KMS-11 (cell line): Measurements from ENCODE around the gene CAPZB.

ENCODE experiments used
- H2AFZ ChIP-seq: fragments of 200-600 bp; sonication (generic); 2 replicates; pipeline ENCODE4 v1.6.1; 2016; ENCODE audit warnings: antibody characterized with exemption, mixed run types, low read depth
- H3K27ac ChIP-seq: fragments of 200-600 bp; sonication (generic); 2 replicates; pipeline ENCODE4 v1.6.1; 2016; ENCODE audit warnings: mild to moderate bottlenecking, mixed run types
- H3K27me3 ChIP-seq: fragments of 200-600 bp; sonication (generic); 2 replicates; pipeline ENCODE4 v1.6.1; 2017; ENCODE audit warnings: mild to moderate bottlenecking, low read depth, mixed run types, moderate library complexity; ENCODE audit not compliant: insufficient read depth
- H3K36me3 ChIP-seq: fragments of 200-600 bp; sonication (generic); 2 replicates; pipeline ENCODE4 v1.6.1; 2017; ENCODE audit warnings: mild to moderate bottlenecking, mixed run types; ENCODE audit not compliant: insufficient read depth
- H3K4me1 ChIP-seq: fragments of 200-600 bp; sonication (generic); 2 replicates; pipeline ENCODE4 v1.6.1; 2016; ENCODE audit warnings: mild to moderate bottlenecking, low read depth, mixed run types; ENCODE audit not compliant: poor library complexity, severe bottlenecking
- H3K4me2 ChIP-seq: fragments of 200-600 bp; sonication (generic); 2 replicates; pipeline ENCODE4 v1.7.0; 2016; ENCODE audit warnings: mild to moderate bottlenecking, mixed run types
- H3K4me3 ChIP-seq: fragments of 200-600 bp; sonication (generic); IDR thresholded peaks from 2 replicates; pipeline ENCODE4 v1.6.1; 2017; ENCODE audit warnings: low read depth, low read length, mixed read lengths; ENCODE audit not compliant: insufficient read depth
- H3K79me2 ChIP-seq: fragments of 200-600 bp; sonication (generic); 2 replicates; pipeline ENCODE4 v1.6.1; 2016; ENCODE audit warnings: low read depth, mixed run types; ENCODE audit not compliant: insufficient read depth
- H3K9ac ChIP-seq: fragments of 200-600 bp; sonication (generic); 2 replicates; pipeline ENCODE4 v1.6.1; 2016; ENCODE audit warnings: mild to moderate bottlenecking, mixed run types
- H4K20me1 ChIP-seq: fragments of 200-600 bp; sonication (generic); 2 replicates; pipeline ENCODE4 v1.6.1; 2016; ENCODE audit warnings: mild to moderate bottlenecking, mixed run types; ENCODE audit not compliant: insufficient read depth
- CTCF ChIP-seq: fragments of 200-600 bp; sonication (generic); conservative IDR thresholded peaks from 2 replicates; pipeline ENCODE4 v1.6.1; 2017; ENCODE audit warnings: low read depth, mild to moderate bottlenecking, antibody characterized with exemption, low read length, moderate library complexity, mixed read lengths

The CAPZB gene

GRCh38 chr1:19329188-19329587 is 156.2 kb downstream of the CAPZB start:
- H3K79me2 ChIP-seq = no peaks in the 10 kb centered on the region
- no peaks in the 10 kb centered on the region for H3K36me3 ChIP-seq
- no peak overlapping the region for H3K9ac ChIP-seq
- H3K4me3 ChIP-seq = no peak overlapping the region
- H4K20me1 ChIP-seq = no peaks in the 10 kb centered on the region
- no peak overlapping the region for H3K4me2 ChIP-seq
- no peak overlapping the region for H2AFZ ChIP-seq
- no peaks in the 10 kb centered on the region for H3K27me3 ChIP-seq
- no peak for TF ChIP-seq CTCF
- H3K4me1 ChIP-seq = no peaks in the 10 kb centered on the region
- no peak overlapping the region for H3K27ac ChIP-seq

- H3K36me3 ChIP-seq = no peaks in the 10 kb centered on the region
- no peaks in the 10 kb centered on the region for H3K27me3 ChIP-seq
- H3K79me2 ChIP-seq = no peaks in the 10 kb centered on the region
- no peak overlapping the region for H3K9ac ChIP-seq
- H4K20me1 ChIP-seq = no peaks in the 10 kb centered on the region
- H3K4me3 ChIP-seq = no peak overlapping the region
- no peak overlapping the region for H3K4me2 ChIP-seq
- H2AFZ ChIP-seq = no peak overlapping the region
- no peak for TF ChIP-seq CTCF
- no peaks in the 10 kb centered on the region for H3K4me1 ChIP-seq
- no peak overlapping the region for H3K27ac ChIP-seq
These were observed 156.9 kb downstream of the CAPZB start for GRCh38 chr1:19328486-19328885.

- Histone ChIP-seq H3K79me2 (no peaks in the 10 kb centered on the region), H3K4me1 (no peaks in the 10 kb centered on the region), H2AFZ (no peak overlapping the region), H3K27me3 (no peaks in the 10 kb centered on the region), H3K4me3 (no peak overlapping the region), H4K20me1 (no peaks in the 10 kb centered on the region), H3K4me2 (no peak overlapping the region), H3K9ac (no peak overlapping the region), H3K36me3 (no peaks in the 10 kb centered on the region), H3K27ac (no peak overlapping the region)
- no peak for TF ChIP-seq CTCF
These were observed 157.6 kb downstream of the CAPZB start for GRCh38 chr1:19327736-19328135.

- Histone ChIP-seq H3K9ac (no peak overlapping the region), H3K4me1 (no peaks in the 10 kb centered on the region), H2AFZ (no peak overlapping the region), H3K4me3 (no peak overlapping the region), H3K4me2 (no peak overlapping the region), H3K36me3 (no peaks in the 10 kb centered on the region), H3K79me2 (no peaks in the 10 kb centered on the region), H4K20me1 (no peaks in the 10 kb centered on the region), H3K27ac (no peak overlapping the region), H3K27me3 (no peaks in the 10 kb centered on the region)
- no peak for TF ChIP-seq CTCF
These were observed 158.0 kb downstream of the CAPZB start for GRCh38 chr1:19327301-19327700.

- Histone ChIP-seq H3K9ac (no peak overlapping the region), H2AFZ (no peak overlapping the region), H3K27me3 (no peaks in the 10 kb centered on the region), H3K4me3 (no peak overlapping the region), H3K27ac (no peak overlapping the region), H3K4me2 (no peak overlapping the region), H3K4me1 (no peaks in the 10 kb centered on the region), H3K36me3 (no peaks in the 10 kb centered on the region), H3K79me2 (no peaks in the 10 kb centered on the region), H4K20me1 (no peaks in the 10 kb centered on the region)
- no peak for TF ChIP-seq CTCF
These were observed 158.6 kb downstream of the CAPZB start for GRCh38 chr1:19326748-19327065.
